Stomach (tissue), 9 donors: Measurements from ENCODE around the gene ADH1C. TPM values are rescaled to one million over a fixed set of nuclear protein-coding genes. Genes with fewer than 3 reads are reported as not detected.

Source experiments
- DNase-seq, 2 donors: peaks; one replicate each; pipeline versions ENCODE4 v3.0.0 to v3.0.0-alpha.2; 2013 to 2019
- H3K27ac ChIP-seq, 5 donors: fragments of 200-600 bp in 4 of 5; sonication (generic) in 4 of 5; one replicate each; pipeline ENCODE4 v1.5.1; 2013 to 2019; ENCODE audit warnings: mild to moderate bottlenecking in 1 of 5, moderate library complexity in 1 of 5
- H3K27me3 ChIP-seq, 3 donors: fragments of 200-600 bp; sonication (generic); one replicate each; pipeline ENCODE4 v1.5.1; 2017 to 2019; ENCODE audit warnings: mixed run types in 1 of 3
- H3K36me3 ChIP-seq, 4 donors: fragments of 200-600 bp; sonication (generic); 1 replicate in 3 of 4; 2 replicates in 1 of 4; pipeline ENCODE4 v1.5.1; 2016 to 2019
- H3K4me1 ChIP-seq, 4 donors: fragments of 200-600 bp; sonication (generic); one replicate each; pipeline ENCODE4 v1.5.1; 2016 to 2019
- H3K4me3 ChIP-seq, 4 donors: fragments of 200-600 bp; sonication (generic) in 3 of 4; one replicate each; pipeline ENCODE4 v1.5.1; 2016 to 2019; ENCODE audit warnings: mild to moderate bottlenecking in 1 of 4
- H3K9me3 ChIP-seq, 4 donors: fragments of 200-600 bp; sonication (generic); one replicate each; pipeline ENCODE4 v1.5.1; 2016 to 2019
- CTCF ChIP-seq, 7 experiments: fragments of 450-650 bp in 4 of 7; fragments of 200-600 bp in 3 of 7; sonication (generic) in 3 of 7; IDR thresholded peaks; one replicate each; pipeline ENCODE4 v1.5.1; 2016 to 2019; ENCODE audit warnings: antibody characterized with exemption in 7 of 7, control low read depth in 2 of 7, mild to moderate bottlenecking in 1 of 7
- EP300 ChIP-seq: sonication (generic); formaldehyde crosslinking; IDR thresholded peaks from one replicate; pipeline ENCODE4 v1.6.1; 2017; ENCODE audit warnings: antibody characterized with exemption
- POLR2A ChIP-seq, 4 donors: fragments of 450-650 bp; IDR thresholded peaks; one replicate each; pipeline ENCODE4 v1.6.1; 2016; ENCODE audit warnings: antibody characterized with exemption in 4 of 4, control low read depth in 2 of 4, mild to moderate bottlenecking in 1 of 4, moderate library complexity in 1 of 4
- POLR2AphosphoS5 ChIP-seq, 3 donors: sonication (generic); formaldehyde crosslinking; IDR thresholded peaks; one replicate each; pipeline ENCODE4 v1.6.1; 2016; ENCODE audit warnings: antibody characterized with exemption in 3 of 3
- WGBS, 5 donors: extraction: QIAGEN DNeasy Blood & Tissue Kit in 3 of 5; methylation state at CpG; one replicate each; pipeline versions ENCODE4 v1.1.5 to v1.1.7; 2013 to 2018; 5-methylcytosine and 5-hydroxymethylcytosine counted together
- intact Hi-C: fragments of 100-400 bp; cut with DNase I; formaldehyde crosslinking; loops from one replicate; pipeline ENCODE4 v1.15.1; 2023; ENCODE audit warnings: low total_unique reads
- polyA plus RNA-seq, 3 donors: library from polyadenylated mRNA; stranded (reverse); fragments of 200-250 nt; gene quantifications; one replicate each; pipeline ENCODE4 v1.2.3, GENCODE V29; 2013
- total RNA-seq, 5 donors: library from RNA; depleted of rRNA; stranded (reverse); fragments of >200 nt; gene quantifications; one replicate each; pipeline versions ENCODE4 v1.1.0 to v1.2.3, GENCODE V29; 2014 to 2016
- donor health status: healthy with polysubstance abuse.
- donor health status: Bipolar disorder and iron deficiency.
- donor health status: healthy.

Gene ADH1C
- total and polyA plus RNA-seq, 8 donors, result 29.9 to 427 (median 76.5) TPM; not detected in 1

DNA sequence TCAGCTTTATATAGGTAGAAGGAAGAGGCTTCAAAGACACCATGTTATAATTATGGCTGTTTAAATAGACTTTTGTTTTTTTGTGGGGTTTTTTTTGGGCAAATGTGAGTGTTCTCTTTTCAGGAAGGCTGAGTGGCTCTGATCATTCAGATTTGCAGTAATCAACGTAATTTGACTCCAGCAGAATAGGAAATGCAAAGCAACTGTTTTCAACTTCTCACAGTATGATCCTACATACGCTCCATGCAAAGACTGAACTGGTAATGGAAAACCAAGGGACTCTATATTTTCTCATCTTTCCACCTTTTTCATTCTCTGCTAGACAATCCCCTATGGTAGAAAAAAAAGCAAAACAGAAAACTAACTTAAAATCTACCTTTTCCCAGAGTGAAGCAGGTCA lies 42.2 kb downstream of the ADH1C start:
- Histone ChIP-seq H3K27ac (peak overlapping the region in 1 of 5 donors; percentile 8), H3K4me3 (no peak overlapping the region), H3K9me3 (no peaks in the 10 kb centered on the region), H3K27me3 (no peaks in the 10 kb centered on the region), H3K36me3 (peaks cover 0 to 18% (median 0%) of the 10 kb centered on the region in 4 donors), H3K4me1 (no peaks in the 10 kb centered on the region)
- no peak for TF ChIP-seq EP300
- intact Hi-C loops, result no loop called here
- no peak for DNase-seq
- 67 to 81% (median 75%) methylated on average over 2 of the region's 2 CpGs for WGBS, 5 donors

- Histone ChIP-seq H3K9me3 (no peaks in the 10 kb centered on the region), H3K36me3 (peaks cover 0 to 4% (median 0%) of the 10 kb centered on the region in 4 donors), H3K27me3 (no peaks in the 10 kb centered on the region), H3K4me1 (peaks cover 0 to 5% (median 2%) of the 10 kb centered on the region in 4 donors), H3K4me3 (no peak overlapping the region), H3K27ac (no peak overlapping the region)
- TF ChIP-seq EP300, result no peak
- peak in 1 of 3 donors; percentile 4 for TF ChIP-seq POLR2AphosphoS5 (IDR thresholded peaks at IDR 0.05)
- no peak for TF ChIP-seq POLR2A (IDR thresholded peaks at IDR 0.05)
- no peak for DNase-seq
- WGBS, 5 donors, result 90 to 94% (median 93%) methylated on average over 11 of the region's 11 CpGs
- intact Hi-C loops, result no loop called here
Measured at GRCh38 chr4:99305638-99306400, 46.7 kb downstream of the ADH1C start.

- no peaks in the 10 kb centered on the region for H3K27me3 ChIP-seq
- no peak for DNase-seq
- 72 to 86% (median 83%) methylated on average over 7 of the region's 7 CpGs for WGBS, 5 donors
- no peaks in the 10 kb centered on the region for H3K36me3 ChIP-seq
- TF ChIP-seq EP300 (no peak), CTCF (IDR thresholded peaks at IDR 0.05) (no peak), POLR2AphosphoS5 (IDR thresholded peaks at IDR 0.05) (no peak), POLR2A (IDR thresholded peaks at IDR 0.05) (no peak)
- H3K4me1 ChIP-seq, result peaks cover 0 to 11% (median 5%) of the 10 kb centered on the region in 4 donors
- H3K4me3 ChIP-seq, result no peak overlapping the region
- H3K9me3 ChIP-seq, result no peaks in the 10 kb centered on the region
- peak overlapping the region; percentile 62 to 87 (median 65) for H3K27ac ChIP-seq
- intact Hi-C loops, result no loop called here
Measured at GRCh38 chr4:99301376-99302164, 51.0 kb downstream of the ADH1C start.

DNA sequence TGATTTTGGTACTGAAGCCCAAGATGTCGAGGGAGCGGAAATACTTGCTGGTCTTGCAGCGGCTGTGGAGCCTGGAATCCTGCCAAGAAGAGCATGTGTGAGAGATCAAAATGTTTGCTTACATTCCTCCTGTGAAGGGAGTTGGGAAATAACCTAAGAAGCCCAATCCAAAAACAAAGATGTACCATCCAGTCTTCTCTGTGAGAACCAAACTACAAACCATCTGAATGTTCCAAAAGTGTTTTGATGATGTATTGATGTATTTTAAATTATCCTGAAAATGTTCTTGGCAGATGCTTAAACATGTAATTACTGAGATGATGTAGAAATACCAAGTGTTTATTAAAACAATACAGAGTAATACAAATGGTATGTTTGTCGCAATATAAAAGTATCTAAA lies 51.6 kb downstream of the ADH1C start:
- intact Hi-C loops, result no loop called here
- Histone ChIP-seq H3K4me3 (no peak overlapping the region), H3K27ac (peak overlapping the region in 3 of 5 donors; percentile 62 to 87 (median 65)), H3K9me3 (no peaks in the 10 kb centered on the region), H3K27me3 (no peaks in the 10 kb centered on the region), H3K4me1 (peaks cover 0 to 11% (median 5%) of the 10 kb centered on the region in 4 donors), H3K36me3 (no peaks in the 10 kb centered on the region)
- peak; percentile 68 to 94 for DNase-seq
- TF ChIP-seq CTCF (IDR thresholded peaks at IDR 0.05) (no peak), POLR2AphosphoS5 (IDR thresholded peaks at IDR 0.05) (peak; percentile 83 to 93 (median 87))
- WGBS, 5 donors, result 21 to 38% (median 27%) methylated on average over 4 of the region's 4 CpGs

DNA sequence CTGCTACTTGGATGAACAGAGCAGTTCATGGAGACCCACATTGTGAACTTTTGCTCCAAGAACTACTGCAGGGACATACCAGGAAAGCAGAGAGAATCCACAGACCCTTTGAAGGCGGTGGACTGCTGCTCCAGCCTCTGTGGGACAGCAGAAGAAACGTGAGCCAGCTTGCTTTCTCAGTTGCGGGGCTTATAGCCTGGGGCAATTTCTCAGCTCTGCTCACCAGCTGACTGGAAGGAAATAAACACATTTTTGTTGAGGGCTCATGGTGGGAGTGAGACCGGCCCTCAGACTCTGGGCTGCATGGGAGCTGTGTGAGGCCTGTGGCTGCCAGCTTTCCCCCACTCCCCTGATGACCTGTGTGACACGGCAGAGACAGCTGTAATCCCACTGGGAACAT lies 59.2 kb downstream of the ADH1C start:
- Histone ChIP-seq H3K9me3 (peaks cover 0 to 8% (median 3%) of the 10 kb centered on the region in 4 donors), H3K4me1 (no peaks in the 10 kb centered on the region), H3K27ac (no peak overlapping the region), H3K4me3 (no peak overlapping the region), H3K27me3 (no peaks in the 10 kb centered on the region), H3K36me3 (no peaks in the 10 kb centered on the region)
- TF ChIP-seq EP300, result no peak
- TF ChIP-seq CTCF (IDR thresholded peaks at IDR 0.05), result no peak
- no peak for TF ChIP-seq POLR2AphosphoS5 (IDR thresholded peaks at IDR 0.05)
- no peak for TF ChIP-seq POLR2A (IDR thresholded peaks at IDR 0.05)
- DNase-seq, result no peak
- intact Hi-C loops, result no loop called here
- WGBS, 5 donors, result 76 to 95% (median 87%) methylated on average over 4 to 5 of the region's 5 CpGs
